A549 (cell line): ENCODE measurements around the gene ATF4. TPM values are rescaled to one million over a fixed set of nuclear protein-coding genes. Genes with fewer than 3 reads are reported as not detected.

Experiments used
- ATAC-seq, 2 experiments: fragments of 200-7000 bp in 1 of 2; fragments of >200 bp in 1 of 2; cut with Nextera tagmentation in 1 of 2; cut with Tn5 transposase in 1 of 2; 3 replicates each; pipeline versions ENCODE4 v1.8.0 to v1.9.1; 2018 to 2020; ENCODE audit warnings: mild to moderate bottlenecking in 1 of 2, moderate library complexity in 1 of 2
- CTCF ChIA-PET: fragments of 300-600 bp; sonication (Branson Sonifier 250); formaldehyde crosslinking; extraction: SDS; loops from one replicate; lab custom pipeline; 2021; ENCODE audit warnings: antibody characterized with exemption, inconsistent platforms; lab: Yijun Ruan, JAX
- POLR2A ChIA-PET: fragments of 350-600 bp; formaldehyde crosslinking; extraction: SDS; loops from one replicate; lab custom pipeline; 2021; ENCODE audit warnings: antibody characterized with exemption, inconsistent platforms; lab: Yijun Ruan, JAX
- DNase-seq, 2 experiments: peaks; one replicate each; pipeline versions ENCODE4 v3.0.0 to v3.0.0-alpha.2; 2011 to 2016; ENCODE audit warnings: low read depth in 1 of 2, low spot score in 1 of 2
- FAIRE-seq: peaks from 2 replicates; lab custom pipeline; 2011; peaks lifted over from hg19 to GRCh38; lab: Jason Lieb, UNC
- H3K27ac ChIP-seq, 2 experiments: fragments of >200 bp; sonication (Bioruptor Twin); formaldehyde crosslinking; 3 replicates each; pipeline ENCODE4 v1.5.1; 2016 to 2017
- H3K4me1 ChIP-seq: fragments of >200 bp; sonication (Bioruptor Twin); formaldehyde crosslinking; 3 replicates; pipeline ENCODE4 v1.6.1; 2016
- H3K4me2 ChIP-seq: fragments of >200 bp; sonication (Bioruptor Twin); formaldehyde crosslinking; 3 replicates; pipeline ENCODE4 v1.6.1; 2016
- H3K4me3 ChIP-seq: fragments of >200 bp; sonication (Bioruptor Twin); formaldehyde crosslinking; 3 replicates; pipeline ENCODE4 v1.5.1; 2016
- H3K9me3 ChIP-seq: fragments of >200 bp; sonication (Bioruptor Twin); formaldehyde crosslinking; 3 replicates; pipeline ENCODE4 v1.6.1; 2016
- ATOH8 ChIP-seq: fragments of 250-450 bp; sonication (Bioruptor Pico); IDR thresholded peaks from 2 replicates; pipeline ENCODE4 v1.5.0; 2020; ENCODE audit warnings: low read depth, mild to moderate bottlenecking, moderate library complexity
- CBX2 ChIP-seq: fragments of 200-600 bp; sonication (generic); IDR thresholded peaks from 2 replicates; pipeline ENCODE4 v1.6.1; 2016; ENCODE audit warnings: low read depth, mild to moderate bottlenecking, borderline replicate concordance
- CBX8 ChIP-seq: fragments of 200-600 bp; sonication (generic); IDR thresholded peaks from 2 replicates; pipeline ENCODE4 v1.6.1; 2016
- CEBPB ChIP-seq, 2 experiments: fragments of >200 bp in 1 of 2; sonication (Bioruptor Twin) in 1 of 2; formaldehyde crosslinking in 1 of 2; IDR thresholded peaks; 2 replicates each; pipeline ENCODE4 v1.6.1; 2012 to 2016
- CTCF ChIP-seq: fragments of >200 bp; sonication (Bioruptor Twin); formaldehyde crosslinking; IDR thresholded peaks from 3 replicates; pipeline ENCODE4 v1.5.1; 2016
- EHMT2 ChIP-seq: fragments of 200-600 bp; sonication (generic); IDR thresholded peaks from 2 replicates; pipeline ENCODE4 v1.6.1; 2016; ENCODE audit warnings: antibody characterized with exemption, low read depth, mild to moderate bottlenecking, moderate library complexity
- ELK1 ChIP-seq: fragments of 150-350 bp; IDR thresholded peaks from 2 replicates; pipeline ENCODE4 v1.6.1; 2014; ENCODE audit warnings: low read depth, mild to moderate bottlenecking, low read length
- ESRRA ChIP-seq: fragments of 150-350 bp; IDR thresholded peaks from 2 replicates; pipeline ENCODE4 v1.6.1; 2014; ENCODE audit warnings: mild to moderate bottlenecking, low read length, borderline replicate concordance
- FOSB ChIP-seq: fragments of 250-450 bp; sonication (Bioruptor Pico); IDR thresholded peaks from 2 replicates; pipeline ENCODE4 v1.5.0; 2020; ENCODE audit warnings: mild to moderate bottlenecking, moderate library complexity
- FOSL2 ChIP-seq, 2 experiments: fragments of 450-650 bp in 1 of 2; fragments of >200 bp in 1 of 2; sonication (Bioruptor Twin) in 1 of 2; formaldehyde crosslinking; IDR thresholded peaks; 2 replicates each; pipeline versions ENCODE4 v1.5.0 to v1.6.1; 2016 to 2020; ENCODE audit warnings: mild to moderate bottlenecking in 1 of 2, moderate library complexity in 1 of 2
- FOXS1 ChIP-seq: fragments of 250-450 bp; sonication (Bioruptor Pico); IDR thresholded peaks from 2 replicates; pipeline ENCODE4 v1.5.0; 2020; ENCODE audit warnings: mild to moderate bottlenecking, moderate library complexity
- HDAC2 ChIP-seq: fragments of 200-600 bp; sonication (generic); IDR thresholded peaks from 2 replicates; pipeline ENCODE4 v1.6.1; 2016
- HOXB13 ChIP-seq: fragments of 250-450 bp; sonication (Bioruptor Pico); IDR thresholded peaks from 2 replicates; pipeline ENCODE4 v1.5.0; 2020; ENCODE audit warnings: low read depth, mild to moderate bottlenecking, moderate library complexity
- JUN ChIP-seq, 2 experiments: fragments of >200 bp; sonication (Bioruptor Twin); formaldehyde crosslinking; IDR thresholded peaks; 2 replicates in 1 of 2; 3 replicates in 1 of 2; pipeline ENCODE4 v1.6.1; 2016 to 2017
- JUNB ChIP-seq: fragments of >200 bp; sonication (Bioruptor Twin); formaldehyde crosslinking; IDR thresholded peaks from 2 replicates; pipeline ENCODE4 v1.6.1; 2016
- MAX ChIP-seq: IDR thresholded peaks from 2 replicates; pipeline ENCODE4 v1.6.1; 2012
- NFE2L2 ChIP-seq: fragments of 150-350 bp; conservative IDR thresholded peaks from 2 replicates; pipeline ENCODE4 v1.6.1; 2014; ENCODE audit warnings: low read length
- RARB ChIP-seq: fragments of 250-450 bp; sonication (Bioruptor Pico); IDR thresholded peaks from 2 replicates; pipeline ENCODE4 v1.8.0; 2021; ENCODE audit warnings: mild to moderate bottlenecking, moderate library complexity
- RCOR1 ChIP-seq: fragments of 150-350 bp; IDR thresholded peaks from 2 replicates; pipeline ENCODE4 v1.6.1; 2014; ENCODE audit warnings: antibody characterized with exemption, low read length, low read depth
- SREBF2 ChIP-seq: fragments of 450-650 bp; IDR thresholded peaks from 2 replicates; pipeline ENCODE4 v1.6.1; 2014; ENCODE audit warnings: mild to moderate bottlenecking, moderate library complexity
- USF2 ChIP-seq: fragments of 450-650 bp; IDR thresholded peaks from 2 replicates; pipeline ENCODE4 v1.6.1; 2014; ENCODE audit warnings: antibody characterized with exemption
- ZFP36 ChIP-seq: fragments of 450-650 bp; IDR thresholded peaks from 2 replicates; pipeline ENCODE4 v1.6.1; 2014; ENCODE audit warnings: borderline replicate concordance; ENCODE audit not compliant: partially characterized antibody
- WGBS: methylation state at CpG from one replicate; pipeline ENCODE4 v1.1.6; 2017; ENCODE audit errors: missing lambda C conversion rate; 5-methylcytosine and 5-hydroxymethylcytosine counted together
- polyA plus RNA-seq, 4 experiments: library from polyadenylated mRNA; depleted of rRNA in 3 of 4; stranded (reverse); fragments of >200 nt; fragmentation: RNase III in 1 of 4; extraction: RNeasy Plus Mini Kit Qiagen cat#74134 plus additional on column Dnase treatment in 1 of 4; gene quantifications; 2 replicates in 3 of 4; 3 replicates in 1 of 4; pipeline ENCODE4 v1.2.3, GENCODE V29; 2011 to 2017

The ATF4 gene
- polyA plus RNA-seq, 2 of the 4 experiments (the other 2 are of a cell fraction): 242 to 593 TPM

- Histone ChIP-seq H3K4me2 (no peak overlapping the region), H3K27ac (no peak overlapping the region), H3K4me1 (no peaks in the 10 kb centered on the region), H3K4me3 (no peak overlapping the region), H3K9me3 (no peaks in the 10 kb centered on the region)
- ATAC-seq (peak; percentile 88 to 96), FAIRE-seq (peak; percentile 39), DNase-seq (peak; percentile 74 to 87)
- POLR2A ChIA-PET: interaction anchor here (1.2 to 1.4 kb wide), 2 partner anchors 12 to 30 kb away, joined by 3 to 4 read pairs; partner anchors contain the start of genes ATF4 and MIEF1
- CTCF ChIA-PET: interaction anchor here (1.0 to 6.7 kb wide), 8 partner anchors 17 to 535 kb away, joined by 3 to 80 read pairs (median 4); partner anchors contain the start of gene RPS19BP1
- WGBS: 32% methylated on average over 10 of the region's 13 CpGs
- TF ChIP-seq ESRRA (no peak), JUN (IDR thresholded peaks at IDR 0.05) (no peak), USF2 (peak; percentile 89), MAX (peak; percentile 48; the same call in 1 of the 2 replicates)
These were observed 30.1 kb upstream of the ATF4 start for GRCh38 chr22:39490135-39490798.

- no peaks in the 10 kb centered on the region for H3K4me1 ChIP-seq
- 59% methylated on average over 3 of the region's 9 CpGs for WGBS
- POLR2A ChIA-PET: interaction anchor here (1.2 to 1.4 kb wide), 2 partner anchors 11 to 29 kb away, joined by 3 to 4 read pairs; partner anchors contain the start of genes ATF4 and MIEF1
- ATAC-seq: no peak
- FAIRE-seq: no peak
- no peaks in the 10 kb centered on the region for H3K9me3 ChIP-seq
- CTCF ChIA-PET: interaction anchor here (0.9 to 6.7 kb wide), 10 partner anchors 9 to 534 kb away, joined by 3 to 80 read pairs (median 4); partner anchors contain the start of gene RPS19BP1
- no peak overlapping the region for H3K4me2 ChIP-seq
- no peak overlapping the region for H3K4me3 ChIP-seq
- no peak for DNase-seq
- H3K27ac ChIP-seq: no peak overlapping the region
- TF ChIP-seq FOSL2 (IDR thresholded peaks at IDR 0.05) (no peak), FOSL2 (CRISPR knock-in tag; IDR thresholded peaks at IDR 0.05) (no peak), CBX8 (no peak), FOXS1 (CRISPR knock-in tag) (no peak), HOXB13 (no peak), CTCF (no peak)
- TF ChIP-seq, all 56 proteins: peak for 0
These were observed 29.2 kb upstream of the ATF4 start for GRCh38 chr22:39490966-39491680.

GRCh38 chr22:39491696-39492095 is 28.7 kb upstream of the ATF4 start:
- ATAC-seq: no peak
- Histone ChIP-seq H3K4me2 (no peak overlapping the region), H3K27ac (no peak overlapping the region), H3K4me1 (no peaks in the 10 kb centered on the region)
- no peak for DNase-seq
- FAIRE-seq: no peak
- WGBS: 55% methylated on average over 6 of the region's 6 CpGs
- CTCF ChIA-PET: interaction anchor here (0.9 to 6.7 kb wide), 5 partner anchors 9 to 43 kb away, joined by 3 to 80 read pairs (median 13); partner anchors contain the start of gene RPS19BP1
- no peak for TF ChIP-seq ELK1
- no peak for TF ChIP-seq RARB (CRISPR knock-in tag)
- no peak for TF ChIP-seq ZFP36
- TF ChIP-seq JUNB: no peak
- no peak for TF ChIP-seq RCOR1
- no peak for TF ChIP-seq MAX
- no peak for TF ChIP-seq CBX2
- no peak for TF ChIP-seq EHMT2
- no peak for TF ChIP-seq CEBPB (IDR thresholded peaks at IDR 0.05)
- TF ChIP-seq FOSB: no peak
- no peak for TF ChIP-seq SREBF2
- TF ChIP-seq HDAC2: no peak
- TF ChIP-seq ATOH8 (CRISPR knock-in tag): no peak
- no peak for TF ChIP-seq NFE2L2
- TF ChIP-seq, all 56 proteins: peak for 0
- Histone ChIP-seq H3K9me3 (no peaks in the 10 kb centered on the region), H3K4me3 (no peak overlapping the region)
- POLR2A ChIA-PET: no interaction called here
